Suprapubic skin (tissue), 4 donors: ENCODE results near the gene COQ3. TPM values are rescaled to one million over a fixed set of nuclear protein-coding genes. Genes with fewer than 3 reads are reported as not detected.

Experiments used
- DNase-seq, 2 donors: peaks; one replicate each; pipeline ENCODE4 v3.0.0-alpha.2; 2019; ENCODE audit warnings: low spot score in 2 of 2
- H3K27ac ChIP-seq: fragments of 200-600 bp; sonication (generic); one replicate; pipeline ENCODE4 v1.5.1; 2019
- H3K27me3 ChIP-seq: fragments of 200-600 bp; sonication (generic); one replicate; pipeline ENCODE4 v1.5.1; 2019
- H3K36me3 ChIP-seq: fragments of 200-600 bp; sonication (generic); one replicate; pipeline ENCODE4 v1.5.1; 2019
- H3K4me1 ChIP-seq: fragments of 200-600 bp; sonication (generic); one replicate; pipeline ENCODE4 v1.5.1; 2019
- H3K4me3 ChIP-seq: fragments of 200-600 bp; sonication (generic); one replicate; pipeline ENCODE4 v1.5.1; 2019; ENCODE audit warnings: mild to moderate bottlenecking
- H3K9me3 ChIP-seq: fragments of 200-600 bp; sonication (generic); one replicate; pipeline ENCODE4 v1.5.1; 2019
- CTCF ChIP-seq, 2 donors: fragments of 200-600 bp in 1 of 2; fragments of 450-650 bp in 1 of 2; sonication (generic) in 1 of 2; IDR thresholded peaks; one replicate each; pipeline ENCODE4 v1.5.1; 2016 to 2019; ENCODE audit warnings: antibody characterized with exemption in 2 of 2, mild to moderate bottlenecking in 1 of 2, moderate library complexity in 1 of 2
- EP300 ChIP-seq: sonication (generic); formaldehyde crosslinking; IDR thresholded peaks from one replicate; pipeline ENCODE4 v1.6.1; 2017; ENCODE audit warnings: antibody characterized with exemption
- POLR2A ChIP-seq, 2 donors: fragments of 450-650 bp; IDR thresholded peaks; one replicate each; pipeline ENCODE4 v1.6.1; 2017; ENCODE audit warnings: antibody characterized with exemption in 2 of 2, mild to moderate bottlenecking in 2 of 2, moderate library complexity in 2 of 2
- POLR2AphosphoS5 ChIP-seq, 3 donors: sonication (generic); formaldehyde crosslinking; IDR thresholded peaks; one replicate each; pipeline ENCODE4 v1.6.1; 2017; ENCODE audit warnings: antibody characterized with exemption in 3 of 3
- WGBS: methylation state at CpG from one replicate; pipeline ENCODE4 v1.1.5; 2018; 5-methylcytosine and 5-hydroxymethylcytosine counted together
- total RNA-seq, 4 donors: library from RNA; depleted of rRNA; stranded (reverse); fragments of >200 nt; gene quantifications; one replicate each; pipeline ENCODE4 v1.1.0, GENCODE V29; 2016

COQ3 gene
- total RNA-seq, 4 donors from 2014 or later = 1.4 to 4.7 (median 3.5) TPM

GRCh38 chr6:99384507-99384906, 9.5 kb downstream of the COQ3 start:
- Histone ChIP-seq H3K4me1 (no peaks in the 10 kb centered on the region), H3K27me3 (no peaks in the 10 kb centered on the region), H3K27ac (no peak overlapping the region), H3K9me3 (no peaks in the 10 kb centered on the region), H3K36me3 (no peaks in the 10 kb centered on the region), H3K4me3 (no peak overlapping the region)
- DNase-seq = no peak
- no peak for TF ChIP-seq EP300
- TF ChIP-seq POLR2AphosphoS5 (IDR thresholded peaks at IDR 0.05) = no peak
- TF ChIP-seq POLR2A (IDR thresholded peaks at IDR 0.05) = no peak
- TF ChIP-seq CTCF (IDR thresholded peaks at IDR 0.05) = no peak
- WGBS = 98% methylated on average over 3 of the region's 3 CpGs

DNA sequence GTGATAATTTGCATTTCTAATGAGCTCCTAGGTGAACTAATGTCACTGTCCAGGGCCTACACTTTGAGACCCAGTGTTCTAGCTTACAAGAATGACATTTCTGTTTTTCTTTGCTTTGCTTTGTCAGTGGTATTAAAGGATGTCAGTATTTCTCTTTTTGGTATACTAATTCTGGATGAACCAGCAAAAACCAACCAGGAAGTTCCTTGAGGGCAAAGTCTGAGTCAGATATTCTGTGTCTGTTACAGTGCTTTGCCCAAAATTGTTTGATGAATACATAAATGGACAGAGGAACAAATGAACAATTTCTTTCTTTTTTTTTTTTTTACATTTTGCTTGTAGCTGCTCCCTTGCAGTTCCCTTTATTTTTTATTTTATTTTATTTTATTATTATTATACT, 15.4 kb downstream of the COQ3 start:
- TF ChIP-seq EP300 = no peak
- TF ChIP-seq CTCF (IDR thresholded peaks at IDR 0.05) = no peak
- no peak for TF ChIP-seq POLR2A (IDR thresholded peaks at IDR 0.05)
- no peak for TF ChIP-seq POLR2AphosphoS5 (IDR thresholded peaks at IDR 0.05)
- no peaks in the 10 kb centered on the region for H3K27me3 ChIP-seq
- H3K9me3 ChIP-seq = no peaks in the 10 kb centered on the region
- H3K27ac ChIP-seq = no peak overlapping the region
- H3K4me1 ChIP-seq = no peaks in the 10 kb centered on the region
- no peak for DNase-seq
- no peak overlapping the region for H3K4me3 ChIP-seq
- peaks cover 4% of the 10 kb centered on the region for H3K36me3 ChIP-seq

DNA sequence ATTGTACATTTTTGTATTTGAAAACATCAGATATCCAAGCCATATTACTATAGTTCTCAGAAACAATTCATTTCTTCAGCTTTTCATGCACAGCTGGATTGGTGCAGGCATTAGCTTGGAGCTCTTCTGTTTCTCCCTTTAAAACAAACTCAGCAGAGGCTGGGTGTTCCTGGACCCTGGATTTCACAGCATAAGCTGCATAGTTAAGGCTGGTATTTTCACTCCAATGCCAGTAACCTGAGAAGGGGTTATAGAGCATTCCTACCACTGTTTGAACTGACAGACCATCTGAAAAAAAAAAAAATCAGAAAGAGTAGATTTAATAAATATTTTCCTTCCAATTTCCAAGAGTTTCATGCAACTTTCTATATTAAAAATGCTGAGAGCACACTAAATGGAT, 24.5 kb downstream of the COQ3 start:
- H3K9me3 ChIP-seq = no peaks in the 10 kb centered on the region
- H3K36me3 ChIP-seq = no peaks in the 10 kb centered on the region
- H3K4me3 ChIP-seq = no peak overlapping the region
- no peaks in the 10 kb centered on the region for H3K4me1 ChIP-seq
- H3K27me3 ChIP-seq = no peaks in the 10 kb centered on the region
- no peak for TF ChIP-seq POLR2A (IDR thresholded peaks at IDR 0.05)
- TF ChIP-seq POLR2AphosphoS5 (IDR thresholded peaks at IDR 0.05) = no peak
- DNase-seq = no peak
- no peak overlapping the region for H3K27ac ChIP-seq

GRCh38 chr6:99366852-99367251, 27.1 kb downstream of the COQ3 start:
- no peak for DNase-seq
- Histone ChIP-seq H3K36me3 (no peaks in the 10 kb centered on the region), H3K27me3 (no peaks in the 10 kb centered on the region), H3K9me3 (no peaks in the 10 kb centered on the region), H3K4me1 (no peaks in the 10 kb centered on the region), H3K27ac (no peak overlapping the region), H3K4me3 (no peak overlapping the region)
- 94% methylated on average over 2 of the region's 2 CpGs for WGBS
- no peak for TF ChIP-seq EP300
- no peak for TF ChIP-seq POLR2AphosphoS5 (IDR thresholded peaks at IDR 0.05)
- TF ChIP-seq CTCF (IDR thresholded peaks at IDR 0.05) = no peak
- TF ChIP-seq POLR2A (IDR thresholded peaks at IDR 0.05) = no peak

- H3K4me3 ChIP-seq = no peak overlapping the region
- H3K36me3 ChIP-seq = no peaks in the 10 kb centered on the region
- WGBS = 92% methylated on average over 5 of the region's 5 CpGs
- H3K9me3 ChIP-seq = no peaks in the 10 kb centered on the region
- no peak overlapping the region for H3K27ac ChIP-seq
- no peaks in the 10 kb centered on the region for H3K4me1 ChIP-seq
- no peak for TF ChIP-seq POLR2A (IDR thresholded peaks at IDR 0.05)
- no peak for TF ChIP-seq EP300
- no peak for TF ChIP-seq POLR2AphosphoS5 (IDR thresholded peaks at IDR 0.05)
- TF ChIP-seq CTCF (IDR thresholded peaks at IDR 0.05) = no peak
- peaks cover under 1% of the 10 kb centered on the region for H3K27me3 ChIP-seq
- no peak for DNase-seq
These were observed 30.0 kb downstream of the COQ3 start for GRCh38 chr6:99364026-99364425.

DNA sequence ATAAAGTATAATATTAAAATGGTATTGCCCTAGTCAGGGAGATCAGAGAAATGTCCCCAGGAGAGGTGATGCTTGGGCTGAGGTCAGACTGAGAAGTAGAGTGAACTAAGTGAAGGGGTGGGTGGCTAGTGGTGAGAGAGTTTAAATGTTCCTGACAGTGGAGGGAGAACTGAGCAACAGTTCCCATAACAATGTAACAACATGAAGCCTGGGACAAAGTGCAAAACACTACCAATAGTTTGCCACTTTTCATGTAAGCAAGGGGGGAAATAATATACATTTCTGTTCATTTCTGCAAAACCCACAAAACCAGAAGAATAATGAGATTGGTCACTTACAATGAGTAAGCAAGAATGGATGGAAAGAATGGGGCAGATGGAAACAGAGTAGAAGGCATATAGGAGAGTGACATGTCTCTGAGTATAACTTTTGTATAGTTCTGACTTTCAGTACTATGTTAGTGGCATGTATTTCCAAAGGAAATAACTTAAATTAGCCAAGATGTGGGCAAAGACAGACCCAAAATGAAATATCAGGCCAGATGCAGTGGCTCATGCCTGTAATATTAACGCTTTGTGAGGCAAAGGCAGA, 31.2 kb downstream of the COQ3 start:
- H3K9me3 ChIP-seq = no peaks in the 10 kb centered on the region
- 91% methylated on average over 1 of the region's 1 CpG for WGBS
- H3K36me3 ChIP-seq = no peaks in the 10 kb centered on the region
- TF ChIP-seq EP300 (no peak), CTCF (IDR thresholded peaks at IDR 0.05) (no peak), POLR2A (IDR thresholded peaks at IDR 0.05) (no peak), POLR2AphosphoS5 (IDR thresholded peaks at IDR 0.05) (no peak)
- H3K27ac ChIP-seq = no peak overlapping the region
- H3K27me3 ChIP-seq = peaks cover 8% of the 10 kb centered on the region
- DNase-seq = no peak
- no peaks in the 10 kb centered on the region for H3K4me1 ChIP-seq
- no peak overlapping the region for H3K4me3 ChIP-seq
